Mesenchymal stem cell (in vitro differentiated cells and primary cell): ENCODE measurements around the gene NEK10.

Experiments used
- DNase-seq: peaks from one replicate; pipeline ENCODE4 v3.0.0-alpha.2; 2013
- H2AFZ ChIP-seq: one replicate; pipeline ENCODE4 v1.6.1; 2013; ENCODE audit warnings: low read depth, mild to moderate bottlenecking, control low read depth, inconsistent platforms, low read length, moderate library complexity
- H2AK5ac ChIP-seq: 2 replicates; pipeline ENCODE4 v1.6.1; 2013; ENCODE audit warnings: low read length, moderate library complexity, mild to moderate bottlenecking, inconsistent platforms; ENCODE audit not compliant: severe bottlenecking
- H2BK120ac ChIP-seq: one replicate; pipeline ENCODE4 v1.6.1; 2013; ENCODE audit warnings: low read depth, mild to moderate bottlenecking, inconsistent platforms, low read length, moderate library complexity
- H2BK12ac ChIP-seq, 2 experiments: one replicate each; pipeline ENCODE4 v1.6.1; 2013; ENCODE audit warnings: inconsistent platforms in 2 of 2, low read length in 2 of 2, mild to moderate bottlenecking in 2 of 2, moderate library complexity in 2 of 2, control low read depth in 1 of 2
- H2BK15ac ChIP-seq: one replicate; pipeline ENCODE4 v1.6.1; 2013; ENCODE audit warnings: mild to moderate bottlenecking, low read depth, inconsistent platforms; ENCODE audit not compliant: poor library complexity, severe bottlenecking
- H2BK5ac ChIP-seq: 2 replicates; pipeline ENCODE4 v1.6.1; 2013; ENCODE audit warnings: low read depth, mild to moderate bottlenecking, low read length, control low read depth, inconsistent platforms; ENCODE audit not compliant: poor library complexity, severe bottlenecking
- H3K14ac ChIP-seq, 2 experiments: one replicate each; pipeline ENCODE4 v1.6.1; 2013; ENCODE audit warnings: inconsistent platforms in 2 of 2, low read length in 2 of 2, control low read depth in 1 of 2, mild to moderate bottlenecking in 1 of 2, moderate library complexity in 1 of 2
- H3K18ac ChIP-seq, 2 experiments: one replicate each; pipeline ENCODE4 v1.6.1; 2013; ENCODE audit warnings: inconsistent platforms in 2 of 2, low read length in 2 of 2, control low read depth in 1 of 2, low read depth in 1 of 2, mild to moderate bottlenecking in 1 of 2
- H3K23ac ChIP-seq, 2 experiments: one replicate each; pipeline ENCODE4 v1.6.1; 2013; ENCODE audit warnings: inconsistent platforms in 2 of 2, low read length in 2 of 2, mild to moderate bottlenecking in 2 of 2, moderate library complexity in 2 of 2, control low read depth in 1 of 2
- H3K27ac ChIP-seq: 2 replicates; pipeline ENCODE4 v1.5.1; 2013; ENCODE audit warnings: mild to moderate bottlenecking, moderate library complexity, low read length, control low read depth, inconsistent platforms; ENCODE audit not compliant: poor library complexity, severe bottlenecking
- H3K27me3 ChIP-seq, 2 experiments: 2 replicates each; pipeline versions ENCODE4 v1.6.1 to v1.7.0; 2013; ENCODE audit warnings: low read length in 2 of 2, mild to moderate bottlenecking in 2 of 2, moderate library complexity in 2 of 2, control low read depth in 1 of 2, inconsistent platforms in 1 of 2; ENCODE audit not compliant: control insufficient read depth in 1 of 2, insufficient read depth in 1 of 2
- H3K36me3 ChIP-seq, 2 experiments: 2 replicates each; pipeline versions ENCODE4 v1.6.1 to v1.7.0; 2013; ENCODE audit warnings: low read length in 2 of 2, control low read depth in 1 of 2, inconsistent platforms in 1 of 2, low read depth in 1 of 2, mild to moderate bottlenecking in 1 of 2; ENCODE audit not compliant: insufficient read depth in 2 of 2, control insufficient read depth in 1 of 2
- H3K4ac ChIP-seq, 2 experiments: one replicate each; pipeline ENCODE4 v1.6.1; 2013; ENCODE audit warnings: inconsistent platforms in 2 of 2, low read length in 2 of 2, mild to moderate bottlenecking in 2 of 2, moderate library complexity in 2 of 2, control low read depth in 1 of 2, low read depth in 1 of 2
- H3K4me1 ChIP-seq: 2 replicates; pipeline ENCODE4 v1.6.1; 2013; ENCODE audit warnings: low read depth, low read length, control low read depth; ENCODE audit not compliant: control insufficient read depth, insufficient read depth
- H3K4me2 ChIP-seq: 2 replicates; pipeline ENCODE4 v1.6.1; 2013; ENCODE audit warnings: low read length, mild to moderate bottlenecking, inconsistent platforms; ENCODE audit not compliant: poor library complexity, severe bottlenecking
- H3K4me3 ChIP-seq, 2 experiments: 2 replicates each; pipeline versions ENCODE4 v1.5.1 to v1.7.0; 2013; ENCODE audit warnings: low read length in 2 of 2, mild to moderate bottlenecking in 2 of 2, control low read depth in 1 of 2, low read depth in 1 of 2; ENCODE audit not compliant: insufficient read depth in 1 of 2
- H3K79me1 ChIP-seq: replicated peaks from 2 replicates; pipeline ENCODE4 v1.6.1; 2013; ENCODE audit warnings: mild to moderate bottlenecking, control low read depth, low read length, inconsistent platforms; ENCODE audit not compliant: poor library complexity, severe bottlenecking
- H3K9ac ChIP-seq: 2 replicates; pipeline ENCODE4 v1.7.0; 2013; ENCODE audit warnings: mild to moderate bottlenecking, low read length, moderate library complexity
- H3K9me3 ChIP-seq: 2 replicates; pipeline ENCODE4 v1.7.0; 2013; ENCODE audit warnings: mild to moderate bottlenecking, low read length; ENCODE audit not compliant: control insufficient read depth
- H4K8ac ChIP-seq: one replicate; pipeline ENCODE4 v1.6.1; 2013; ENCODE audit warnings: inconsistent platforms, mild to moderate bottlenecking, low read length, moderate library complexity
- H4K91ac ChIP-seq: one replicate; pipeline ENCODE4 v1.6.1; 2013; ENCODE audit warnings: mild to moderate bottlenecking, low read length, inconsistent platforms
- WGBS: methylation state at CpG from one replicate; pipeline ENCODE4 v1.1.7; 2013; ENCODE audit warnings: mixed read lengths; 5-methylcytosine and 5-hydroxymethylcytosine counted together

NEK10 gene

GRCh38 chr3:27322634-27323033 is 46.5 kb downstream of the NEK10 start:
- Histone ChIP-seq H2AFZ (no peak overlapping the region), H3K4me1 (peaks cover 3% of the 10 kb centered on the region), H3K9ac (no peak overlapping the region), H3K4me3 (no peak overlapping the region), H3K27me3 (no peaks in the 10 kb centered on the region), H2BK5ac (no peak overlapping the region), H3K9me3 (no peaks in the 10 kb centered on the region), H3K36me3 (peaks cover 0 to 61% of the 10 kb centered on the region in 2 experiments), H4K8ac (no peak overlapping the region), H2AK5ac (no peak overlapping the region), H3K79me1 (no peaks in the 10 kb centered on the region), H4K91ac (no peak overlapping the region), H2BK12ac (no peak overlapping the region), H2BK120ac (no peak overlapping the region), H3K23ac (no peak overlapping the region), H3K4ac (no peak overlapping the region), H3K14ac (no peak overlapping the region), H2BK15ac (no peak overlapping the region), H3K27ac (no peak overlapping the region), H3K4me2 (no peak overlapping the region), H3K18ac (no peak overlapping the region)
- no peak for DNase-seq

DNA sequence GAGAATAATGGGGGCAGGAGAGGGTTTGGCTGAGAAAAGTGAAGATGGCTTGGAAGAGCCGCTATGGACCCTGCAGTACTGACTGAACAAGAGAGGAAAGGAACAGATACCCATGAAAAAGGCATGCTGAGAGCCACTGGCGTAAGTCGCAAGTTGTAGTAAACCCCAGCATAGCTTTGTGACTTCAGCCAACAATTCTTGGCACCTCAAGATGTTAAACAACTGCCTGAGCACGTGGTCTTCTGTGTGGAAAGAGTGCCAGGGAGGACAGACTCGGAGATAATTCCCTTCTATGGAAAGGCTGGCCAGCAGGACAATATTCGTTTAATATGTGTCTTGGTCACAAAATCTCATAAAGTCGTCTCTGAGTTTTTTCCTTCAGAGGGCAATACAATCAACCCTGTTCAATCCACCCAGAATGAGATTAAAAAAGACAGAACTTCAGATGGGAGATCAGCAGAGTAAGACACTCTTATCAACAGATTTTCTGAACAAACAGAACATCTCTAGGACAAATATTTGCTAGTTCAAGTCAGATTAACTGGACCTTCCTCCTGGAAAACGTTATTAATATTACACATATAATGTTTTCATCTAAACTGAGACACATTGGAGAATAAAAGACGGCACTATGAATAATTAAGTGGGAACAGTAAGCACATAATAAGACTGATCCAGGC is 49.2 kb downstream of the NEK10 start:
- Histone ChIP-seq H3K4ac (no peak overlapping the region), H3K14ac (no peak overlapping the region), H3K23ac (no peak overlapping the region), H2BK120ac (no peak overlapping the region), H3K18ac (no peak overlapping the region), H3K9me3 (no peaks in the 10 kb centered on the region), H3K9ac (no peak overlapping the region), H3K79me1 (no peaks in the 10 kb centered on the region), H2BK15ac (no peak overlapping the region), H3K27me3 (no peaks in the 10 kb centered on the region), H2AFZ (no peak overlapping the region), H2AK5ac (no peak overlapping the region), H3K4me3 (no peak overlapping the region), H2BK5ac (no peak overlapping the region), H3K27ac (no peak overlapping the region), H3K36me3 (peaks cover 0 to 77% of the 10 kb centered on the region in 2 experiments), H4K8ac (no peak overlapping the region), H3K4me2 (no peak overlapping the region), H2BK12ac (no peak overlapping the region), H3K4me1 (no peaks in the 10 kb centered on the region), H4K91ac (no peak overlapping the region)
- no peak for DNase-seq
- WGBS = 86% methylated on average over 8 of the region's 9 CpGs

GRCh38 chr3:27319304-27319703 is 49.9 kb downstream of the NEK10 start:
- H4K91ac ChIP-seq = no peak overlapping the region

DNA sequence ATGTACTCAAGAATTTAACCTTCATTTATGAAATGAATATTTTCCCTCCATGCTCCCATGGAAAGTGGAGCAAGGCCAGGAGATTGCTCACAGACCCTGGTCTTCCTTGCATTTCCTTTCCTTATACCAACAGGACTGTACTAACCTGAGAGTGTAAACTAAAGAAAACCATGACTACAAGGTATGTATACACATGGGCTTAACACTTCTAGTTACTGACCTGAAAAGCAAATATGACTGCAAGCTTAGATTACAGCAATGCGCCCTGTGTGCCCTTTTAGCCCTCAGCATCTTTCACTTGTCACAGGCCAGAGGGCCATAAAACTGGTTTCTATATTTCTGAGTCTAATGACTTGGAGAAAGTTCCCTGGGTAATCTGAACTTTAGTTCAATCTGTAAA is 52.1 kb downstream of the NEK10 start:
- Histone ChIP-seq H4K8ac (no peak overlapping the region), H3K4me2 (no peak overlapping the region), H2BK12ac (no peak overlapping the region), H3K4ac (no peak overlapping the region), H3K79me1 (peaks cover 1% of the 10 kb centered on the region), H3K14ac (no peak overlapping the region), H3K36me3 (peaks cover 0 to 71% of the 10 kb centered on the region in 2 experiments), H2AK5ac (no peak overlapping the region), H2BK120ac (no peak overlapping the region), H3K4me3 (no peak overlapping the region), H3K23ac (no peak overlapping the region), H3K27ac (no peak overlapping the region), H3K4me1 (no peaks in the 10 kb centered on the region), H2AFZ (no peak overlapping the region), H3K18ac (no peak overlapping the region), H2BK5ac (no peak overlapping the region), H3K27me3 (no peaks in the 10 kb centered on the region), H3K9me3 (no peaks in the 10 kb centered on the region), H3K9ac (no peak overlapping the region), H2BK15ac (no peak overlapping the region), H4K91ac (no peak overlapping the region)
- no CpG with 5 or more reads among the region's 1 CpG for WGBS
- DNase-seq = no peak

More at GRCh38 chr3:27319304-27319703, 49.9 kb downstream of the NEK10 start:
- WGBS = 98% methylated on average over 2 of the region's 2 CpGs
- no peak overlapping the region for H3K4me2 ChIP-seq
- no peak overlapping the region for H3K14ac ChIP-seq
- DNase-seq = no peak
- H2BK5ac ChIP-seq = no peak overlapping the region
- H3K4ac ChIP-seq = no peak overlapping the region
- H3K18ac ChIP-seq = no peak overlapping the region
- H3K9ac ChIP-seq = no peak overlapping the region
- H3K36me3 ChIP-seq = peaks cover 0 to 78% of the 10 kb centered on the region in 2 experiments
- H4K8ac ChIP-seq = no peak overlapping the region
- no peak overlapping the region for H3K23ac ChIP-seq
- H2AK5ac ChIP-seq = no peak overlapping the region
- no peak overlapping the region for H2BK15ac ChIP-seq
- no peaks in the 10 kb centered on the region for H3K9me3 ChIP-seq
- H3K79me1 ChIP-seq = no peaks in the 10 kb centered on the region
- no peak overlapping the region for H2BK12ac ChIP-seq
- H2AFZ ChIP-seq = no peak overlapping the region
- H2BK120ac ChIP-seq = no peak overlapping the region
- no peaks in the 10 kb centered on the region for H3K4me1 ChIP-seq
- no peak overlapping the region for H3K4me3 ChIP-seq
- no peaks in the 10 kb centered on the region for H3K27me3 ChIP-seq
- no peak overlapping the region for H3K27ac ChIP-seq
